GM19238 (cell line): Measurements from ENCODE around the gene KIF18B.
A peak's percentile ranks its signal among the peaks of the same experiment; 100 is the strongest.
"Not testable (repeated sequence)": the region's sequence is repeated elsewhere in the genome, so short reads cannot be mapped to it uniquely, and the experiment has no call there.

ENCODE experiments used
- DNase-seq: peaks from one replicate; pipeline ENCODE4 v3.0.0; 2011; ENCODE audit warnings: low spot score; ENCODE audit not compliant: insufficient read length

Gene KIF18B

GRCh38 chr17:44969144-44969780 is 21.7 kb upstream of the KIF18B start:
- DNase-seq = no peak

GRCh38 chr17:44968225-44969143 is 20.9 kb upstream of the KIF18B start, which contains the start of gene C1QL1:
Gene C1QL1, minus strand, starts transcription at chr17:44968303. Its CDS starts 255 bp downstream, at chr17:44968048.
- peak; percentile 100 for DNase-seq

- no peak for DNase-seq
These were observed 20.3 kb upstream of the KIF18B start for GRCh38 chr17:44967907-44968224.

- no peak for DNase-seq
These were observed 19.7 kb upstream of the KIF18B start for GRCh38 chr17:44967026-44967906.

- DNase-seq = no peak
These were observed 18.9 kb upstream of the KIF18B start for GRCh38 chr17:44966348-44967025.

- no peak for DNase-seq
These were observed 18.1 kb upstream of the KIF18B start for GRCh38 chr17:44965481-44966234.

- no peak for DNase-seq
These were observed 14.4 kb upstream of the KIF18B start for GRCh38 chr17:44961921-44962350.

- no peak for DNase-seq
These were observed 13.1 kb upstream of the KIF18B start for GRCh38 chr17:44960691-44961090.

GRCh38 chr17:44959821-44960531 is 12.4 kb upstream of the KIF18B start:
- DNase-seq = no peak

GRCh38 chr17:44956998-44957981 is 9.7 kb upstream of the KIF18B start:
- no peak for DNase-seq

GRCh38 chr17:44955674-44956425 is 8.3 kb upstream of the KIF18B start:
- no peak for DNase-seq

- DNase-seq = no peak
These were observed 5.4 kb upstream of the KIF18B start for GRCh38 chr17:44952946-44953475.

- DNase-seq = no peak
These were observed 782 bp upstream of the KIF18B start for GRCh38 chr17:44948315-44948795.

GRCh38 chr17:44945652-44946051 is 1.9 kb downstream of the KIF18B start:
- not testable (repeated sequence) for DNase-seq

GRCh38 chr17:44942456-44942855 is 5.1 kb downstream of the KIF18B start:
- DNase-seq = no peak

GRCh38 chr17:44941712-44942331 is 5.8 kb downstream of the KIF18B start:
- DNase-seq = no peak

- no peak for DNase-seq
These were observed 6.8 kb downstream of the KIF18B start for GRCh38 chr17:44940768-44941167.
